Measurements from ENCODE around the gene TTC9.

Gene TTC9

GRCh38 chr14:70718383-70719118 is 76.8 kb downstream of the TTC9 start:
- DNase-seq: no peak

GRCh38 chr14:70721542-70721941 is 79.8 kb downstream of the TTC9 start:
- no peak for DNase-seq

GRCh38 chr14:70722418-70722817 is 80.7 kb downstream of the TTC9 start:
- no peak for DNase-seq

GRCh38 chr14:70723276-70723675 is 81.6 kb downstream of the TTC9 start:
- DNase-seq: no peak

GRCh38 chr14:70724110-70724509 is 82.4 kb downstream of the TTC9 start:
- no peak for DNase-seq

GRCh38 chr14:70724944-70725343 is 83.2 kb downstream of the TTC9 start:
- DNase-seq: no peak

All from SIG-M5 (cell line).